OCI-LY1 (cell line): ENCODE results near the gene ULK4.

Source experiments
- H2AFZ ChIP-seq: fragments of 200-600 bp; sonication (generic), shearing (Covaris generic); 2 replicates; pipeline ENCODE4 v1.6.0; 2014; ENCODE audit warnings: antibody characterized with exemption, mild to moderate bottlenecking, low read length
- H3F3A ChIP-seq: fragments of 200-600 bp; sonication (generic), shearing (Covaris generic); 2 replicates; pipeline ENCODE4 v1.6.0; 2014; ENCODE audit warnings: mild to moderate bottlenecking, antibody characterized with exemption, low read length, moderate library complexity; ENCODE audit not compliant: insufficient read depth
- H3K27ac ChIP-seq: fragments of 200-600 bp; sonication (generic); 2 replicates; pipeline ENCODE4 v1.5.1; 2014; ENCODE audit warnings: low read length, mixed run types, mild to moderate bottlenecking, low read depth; ENCODE audit not compliant: poor library complexity, severe bottlenecking
- H3K27me3 ChIP-seq: fragments of 200-600 bp; sonication (generic); 2 replicates; pipeline ENCODE4 v1.6.0; 2014; ENCODE audit warnings: antibody characterized with exemption, mild to moderate bottlenecking, low read length, moderate library complexity; ENCODE audit not compliant: insufficient read depth
- H3K36me3 ChIP-seq: fragments of 200-600 bp; sonication (generic); 2 replicates; pipeline ENCODE4 v1.6.1; 2014; ENCODE audit warnings: mild to moderate bottlenecking, antibody characterized with exemption, low read length, moderate library complexity, mixed read lengths; ENCODE audit not compliant: insufficient read depth
- H3K4me1 ChIP-seq: fragments of 200-600 bp; sonication (generic); 2 replicates; pipeline ENCODE4 v1.5.1; 2014; ENCODE audit warnings: mild to moderate bottlenecking, low read length, moderate library complexity; ENCODE audit not compliant: insufficient read depth, severe bottlenecking
- H3K4me2 ChIP-seq: fragments of 200-600 bp; sonication (generic), shearing (Covaris generic); 2 replicates; pipeline ENCODE4 v1.6.1; 2014; ENCODE audit warnings: low read length
- H3K4me3 ChIP-seq: fragments of 200-600 bp; sonication (generic); 2 replicates; pipeline ENCODE4 v1.5.1; 2014; ENCODE audit warnings: low read length, low read depth, mild to moderate bottlenecking, mixed read lengths; ENCODE audit not compliant: poor library complexity, severe bottlenecking
- H3K79me2 ChIP-seq: fragments of 200-600 bp; shearing (Covaris generic); 2 replicates; pipeline ENCODE4 v1.6.1; 2016; ENCODE audit warnings: mixed run types, low read length, mixed read lengths; ENCODE audit not compliant: insufficient read depth
- H3K9ac ChIP-seq: fragments of 200-600 bp; sonication (generic), shearing (Covaris generic); 2 replicates; pipeline ENCODE4 v1.6.1; 2014; ENCODE audit warnings: mild to moderate bottlenecking, low read length, mixed read lengths
- H3K9me2 ChIP-seq: fragments of 200-600 bp; sonication (generic), shearing (Covaris generic); 2 replicates; pipeline ENCODE4 v1.6.1; 2014; ENCODE audit warnings: low read depth, mild to moderate bottlenecking, low read length, mixed read lengths
- H3K9me3 ChIP-seq: fragments of 200-600 bp; shearing (Covaris generic); 2 replicates; pipeline ENCODE4 v1.6.1; 2014; ENCODE audit warnings: low read length, mixed read lengths
- H4K20me1 ChIP-seq: fragments of 200-600 bp; sonication (generic), shearing (Covaris generic); 2 replicates; pipeline ENCODE4 v1.6.0; 2016; ENCODE audit warnings: mild to moderate bottlenecking, low read length; ENCODE audit not compliant: insufficient read depth
- CTCF ChIP-seq: fragments of 200-600 bp; sonication (generic), shearing (Covaris generic); IDR thresholded peaks from 2 replicates; pipeline ENCODE4 v1.5.1; 2017; ENCODE audit warnings: mild to moderate bottlenecking, antibody characterized with exemption, low read length, moderate library complexity, mixed read lengths
- EZH2 ChIP-seq: fragments of 200-600 bp; sonication (generic), shearing (Covaris generic); IDR thresholded peaks from 2 replicates; pipeline ENCODE4 v1.8.0; 2017; ENCODE audit warnings: borderline replicate concordance, mixed run types, mild to moderate bottlenecking, antibody characterized with exemption, low read length, moderate library complexity, mixed read lengths

Gene ULK4

GRCh38 chr3:41469083-41469482, 492.8 kb downstream of the ULK4 start:
- Histone ChIP-seq H3K4me3 (no peak overlapping the region), H3K9ac (no peak overlapping the region), H3K4me1 (no peaks in the 10 kb centered on the region), H3K9me2 (no peaks in the 10 kb centered on the region), H3K9me3 (no peaks in the 10 kb centered on the region), H3K36me3 (no peaks in the 10 kb centered on the region), H3K27me3 (no peaks in the 10 kb centered on the region), H4K20me1 (no peaks in the 10 kb centered on the region), H3K79me2 (no peaks in the 10 kb centered on the region), H3K27ac (no peak overlapping the region), H3F3A (no peaks in the 10 kb centered on the region), H2AFZ (no peak overlapping the region), H3K4me2 (no peak overlapping the region)
- TF ChIP-seq EZH2 (no peak), CTCF (no peak)

DNA sequence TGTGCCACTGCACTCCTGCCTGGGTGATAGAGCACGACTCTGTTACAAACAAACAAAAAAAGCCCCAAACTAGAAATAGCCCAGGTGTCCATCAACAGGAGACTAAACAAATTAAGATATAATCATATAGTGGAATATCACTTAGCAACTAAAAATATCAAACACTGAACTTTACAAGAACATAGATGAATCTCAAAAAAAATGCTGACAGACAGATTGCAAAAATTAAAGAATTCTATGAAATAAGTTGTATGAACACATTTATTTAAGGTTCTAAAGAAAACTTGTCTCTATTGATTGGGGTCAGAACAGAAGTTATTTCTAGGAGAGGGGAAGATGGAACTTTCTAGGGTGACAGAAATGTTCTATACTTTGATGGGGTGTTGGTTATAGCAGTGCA, 494.4 kb downstream of the ULK4 start:
- no peak for TF ChIP-seq CTCF
- TF ChIP-seq EZH2: no peak

DNA sequence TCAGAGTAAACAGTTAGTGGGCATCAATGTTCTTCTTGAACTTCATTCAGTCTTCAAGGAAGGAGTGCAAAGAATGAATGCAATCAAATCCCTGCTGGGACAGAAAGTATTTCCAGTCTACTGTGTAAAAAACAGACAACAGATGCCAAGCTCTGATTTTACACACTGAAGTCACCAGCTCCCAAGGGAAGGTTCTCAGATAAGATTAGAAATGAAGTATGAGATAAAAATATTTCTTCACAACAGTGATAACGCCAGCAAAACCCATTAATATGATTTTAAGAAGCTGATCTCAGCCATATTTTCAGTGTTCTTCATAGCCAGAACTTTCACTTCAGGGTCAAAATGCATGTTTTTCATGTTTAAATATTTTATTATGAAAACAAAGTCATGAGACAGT, 497.0 kb downstream of the ULK4 start:
- no peak for TF ChIP-seq EZH2
- no peaks in the 10 kb centered on the region for H3K9me3 ChIP-seq
- no peaks in the 10 kb centered on the region for H3K9me2 ChIP-seq
- no peak overlapping the region for H3K27ac ChIP-seq
- no peak overlapping the region for H2AFZ ChIP-seq
- no peak overlapping the region for H3K4me2 ChIP-seq
- no peaks in the 10 kb centered on the region for H3K79me2 ChIP-seq
- no peaks in the 10 kb centered on the region for H3K27me3 ChIP-seq
- H4K20me1 ChIP-seq: no peaks in the 10 kb centered on the region
- H3K36me3 ChIP-seq: no peaks in the 10 kb centered on the region
- H3K9ac ChIP-seq: no peak overlapping the region
- no peaks in the 10 kb centered on the region for H3F3A ChIP-seq
- H3K4me1 ChIP-seq: no peaks in the 10 kb centered on the region
- no peak overlapping the region for H3K4me3 ChIP-seq

More for the DNA sequence above, 494.4 kb downstream of the ULK4 start:
- Histone ChIP-seq H3K79me2 (no peaks in the 10 kb centered on the region), H3K36me3 (no peaks in the 10 kb centered on the region), H3K4me2 (no peak overlapping the region), H3K27ac (no peak overlapping the region), H3F3A (no peaks in the 10 kb centered on the region), H3K9ac (no peak overlapping the region), H3K9me3 (no peaks in the 10 kb centered on the region), H3K27me3 (no peaks in the 10 kb centered on the region), H3K4me1 (no peaks in the 10 kb centered on the region), H4K20me1 (no peaks in the 10 kb centered on the region), H2AFZ (no peak overlapping the region), H3K9me2 (no peaks in the 10 kb centered on the region), H3K4me3 (no peak overlapping the region)

DNA sequence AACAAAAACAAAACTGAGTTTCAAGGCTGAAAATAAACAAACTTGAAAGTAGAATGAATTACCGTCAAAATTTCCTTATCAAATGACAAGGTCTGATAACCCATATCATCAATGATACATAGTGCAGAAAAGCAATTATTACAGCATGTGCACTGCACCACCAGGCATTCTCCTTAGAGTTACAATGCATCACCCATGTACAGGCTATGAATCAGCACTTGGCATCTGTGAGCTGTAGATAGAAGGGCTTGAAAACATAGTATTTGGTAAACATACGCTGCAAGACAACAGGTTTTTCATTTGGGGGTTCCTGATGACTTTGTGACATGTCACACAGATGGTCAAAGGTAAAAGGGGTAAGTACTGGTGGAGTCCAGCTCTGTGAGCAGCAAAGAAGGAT, 497.5 kb downstream of the ULK4 start:
- TF ChIP-seq EZH2 (no peak), CTCF (no peak)
- Histone ChIP-seq H3K4me2 (no peak overlapping the region), H3K9me2 (no peaks in the 10 kb centered on the region), H3K9me3 (no peaks in the 10 kb centered on the region), H3K27ac (no peak overlapping the region), H3K27me3 (no peaks in the 10 kb centered on the region), H3K4me3 (no peak overlapping the region), H3K4me1 (no peaks in the 10 kb centered on the region), H2AFZ (no peak overlapping the region), H3K9ac (no peak overlapping the region), H4K20me1 (no peaks in the 10 kb centered on the region), H3F3A (no peaks in the 10 kb centered on the region), H3K36me3 (no peaks in the 10 kb centered on the region), H3K79me2 (no peaks in the 10 kb centered on the region)
